WTC11 (cell line): ENCODE data around the gene LTBP1.

Experiments used
- CTCF ChIP-seq: fragments of 200-600 bp; IDR thresholded peaks from 2 replicates; pipeline ENCODE4 v1.8.0; 2022; ENCODE audit warnings: antibody characterized with exemption
- E2F1 ChIP-seq: sonication (generic); formaldehyde crosslinking; IDR thresholded peaks from 2 replicates; pipeline ENCODE4 v1.8.0; 2022; ENCODE audit warnings: mild to moderate bottlenecking, missing genetic modification reagents
- ESRRA ChIP-seq: sonication (generic); formaldehyde crosslinking; IDR thresholded peaks from 2 replicates; pipeline ENCODE4 v1.8.1; 2022; ENCODE audit warnings: mild to moderate bottlenecking, missing genetic modification reagents, borderline replicate concordance
- IRF2 ChIP-seq: sonication (generic); formaldehyde crosslinking; IDR thresholded peaks from 2 replicates; pipeline ENCODE4 v1.8.0; 2022; ENCODE audit warnings: low read depth, missing genetic modification reagents, borderline replicate concordance
- KAT7 ChIP-seq: sonication (generic); formaldehyde crosslinking; IDR thresholded peaks from 2 replicates; pipeline ENCODE4 v1.8.1; 2023; ENCODE audit warnings: missing genetic modification reagents, mild to moderate bottlenecking, borderline replicate concordance
- MAX ChIP-seq: sonication (generic); formaldehyde crosslinking; IDR thresholded peaks from 2 replicates; pipeline ENCODE4 v1.8.0; 2022; ENCODE audit warnings: mild to moderate bottlenecking, missing genetic modification reagents
- TEAD4 ChIP-seq: sonication (generic); formaldehyde crosslinking; IDR thresholded peaks from 2 replicates; pipeline ENCODE4 v1.8.0; 2022; ENCODE audit warnings: mild to moderate bottlenecking, missing genetic modification reagents
- USF2 ChIP-seq: sonication (generic); formaldehyde crosslinking; IDR thresholded peaks from 2 replicates; pipeline ENCODE4 v1.8.1; 2023; ENCODE audit warnings: mild to moderate bottlenecking, missing genetic modification reagents, moderate library complexity
- ZNF317 ChIP-seq: sonication (generic); formaldehyde crosslinking; IDR thresholded peaks from 2 replicates; pipeline ENCODE4 v1.8.1; 2023; ENCODE audit warnings: low read depth, mild to moderate bottlenecking, moderate library complexity, missing genetic modification reagents, borderline replicate concordance
- ZNF416 ChIP-seq: fragments of 250-450 bp; sonication (Bioruptor Pico); IDR thresholded peaks from 2 replicates; pipeline ENCODE4 v1.9.0; 2021; ENCODE audit warnings: mild to moderate bottlenecking, inconsistent platforms

- TF ChIP-seq MAX (CRISPR knock-in tag): no peak
- no peak for TF ChIP-seq ESRRA (CRISPR knock-in tag)
- no peak for TF ChIP-seq ZNF416 (CRISPR knock-in tag)
- no peak for TF ChIP-seq IRF2 (CRISPR knock-in tag)
- TF ChIP-seq CTCF: no peak
- TF ChIP-seq TEAD4: no peak
- no peak for TF ChIP-seq ZNF317 (CRISPR knock-in tag)
- no peak for TF ChIP-seq KAT7 (CRISPR knock-in tag)
- TF ChIP-seq USF2 (CRISPR knock-in tag): no peak
- TF ChIP-seq E2F1 (CRISPR knock-in tag): no peak
Measured at GRCh38 chr2:33083699-33084387, 137.1 kb downstream of the LTBP1 start.
